Myocyte (in vitro differentiated cells): ENCODE results near the gene PARD6B. TPM values are rescaled to one million over a fixed set of nuclear protein-coding genes. Genes with fewer than 3 reads are reported as not detected.
"Not testable (repeated sequence)": the region's sequence is repeated elsewhere in the genome, so short reads cannot be mapped to it uniquely, and the experiment has no call there.

ENCODE experiments used
- DNase-seq: peaks from one replicate; pipeline ENCODE4 v3.0.0-alpha.2; 2012; ENCODE audit warnings: low read depth
- total RNA-seq: library from RNA; depleted of rRNA; stranded (reverse); fragments of >200 nt; gene quantifications from 2 replicates; pipeline ENCODE4 v1.2.3, GENCODE V29; 2014

Gene PARD6B
- total RNA-seq, 1 donor from 2014 or later, result 0.19 TPM

- DNase-seq, result no peak
These were observed 65.8 kb downstream of the PARD6B start for GRCh38 chr20:50797142-50797541.

DNA sequence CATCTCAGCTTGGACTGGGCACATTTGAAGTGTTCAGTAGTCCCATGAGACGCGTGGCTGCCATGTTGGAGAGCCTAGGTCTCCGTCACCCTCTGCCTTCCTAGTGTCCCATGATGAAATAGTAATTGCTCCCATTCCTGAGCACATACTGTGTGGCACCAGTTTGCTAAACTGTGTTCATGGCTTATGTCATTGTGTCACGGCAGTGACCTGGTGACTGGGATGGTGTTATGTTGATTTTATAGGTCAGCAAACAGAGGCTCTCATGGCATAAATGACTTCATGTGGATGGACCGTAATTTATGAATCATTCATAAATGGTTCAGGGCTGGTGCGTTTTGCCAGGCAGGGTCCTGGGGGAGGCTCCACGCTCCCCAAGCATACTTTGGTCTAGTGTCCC lies 67.3 kb downstream of the PARD6B start:
- no peak for DNase-seq

DNA sequence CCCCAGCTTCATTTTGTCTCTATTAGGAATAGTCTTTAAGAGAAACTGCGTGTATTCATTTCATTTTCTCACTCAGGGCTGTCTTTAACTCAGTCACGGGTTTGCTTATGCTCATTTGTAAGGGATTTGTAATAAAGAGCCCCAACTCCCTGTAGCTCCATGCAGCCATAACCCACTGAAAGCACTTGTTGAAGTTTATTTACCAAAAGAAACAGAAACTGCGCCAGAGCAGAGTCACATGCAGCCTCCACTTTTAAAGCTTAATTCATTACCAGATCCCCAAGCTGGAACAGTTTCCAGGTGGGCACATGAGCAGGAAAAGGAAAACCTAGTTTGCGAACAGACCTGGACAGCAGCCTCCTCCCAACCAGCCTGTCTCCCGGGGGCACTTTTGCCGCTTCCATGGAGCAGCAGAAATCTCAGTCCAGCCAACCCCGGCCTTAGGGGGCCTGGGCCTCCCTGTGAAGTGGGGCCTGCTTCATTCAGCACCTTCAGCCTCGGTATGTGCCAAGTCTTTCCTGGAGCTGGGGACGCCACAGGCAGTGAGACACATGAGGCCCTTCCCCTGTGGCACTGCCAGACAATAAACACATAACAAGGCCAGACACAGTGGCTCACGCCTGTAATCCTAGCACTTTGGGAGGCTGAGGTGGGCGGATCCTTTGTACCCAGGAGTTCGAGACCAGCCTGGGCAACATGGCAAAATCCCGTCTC lies 68.0 kb downstream of the PARD6B start:
- no peak for DNase-seq

GRCh38 chr20:50799890-50800550 lies 68.6 kb downstream of the PARD6B start:
- DNase-seq, result no peak

DNA sequence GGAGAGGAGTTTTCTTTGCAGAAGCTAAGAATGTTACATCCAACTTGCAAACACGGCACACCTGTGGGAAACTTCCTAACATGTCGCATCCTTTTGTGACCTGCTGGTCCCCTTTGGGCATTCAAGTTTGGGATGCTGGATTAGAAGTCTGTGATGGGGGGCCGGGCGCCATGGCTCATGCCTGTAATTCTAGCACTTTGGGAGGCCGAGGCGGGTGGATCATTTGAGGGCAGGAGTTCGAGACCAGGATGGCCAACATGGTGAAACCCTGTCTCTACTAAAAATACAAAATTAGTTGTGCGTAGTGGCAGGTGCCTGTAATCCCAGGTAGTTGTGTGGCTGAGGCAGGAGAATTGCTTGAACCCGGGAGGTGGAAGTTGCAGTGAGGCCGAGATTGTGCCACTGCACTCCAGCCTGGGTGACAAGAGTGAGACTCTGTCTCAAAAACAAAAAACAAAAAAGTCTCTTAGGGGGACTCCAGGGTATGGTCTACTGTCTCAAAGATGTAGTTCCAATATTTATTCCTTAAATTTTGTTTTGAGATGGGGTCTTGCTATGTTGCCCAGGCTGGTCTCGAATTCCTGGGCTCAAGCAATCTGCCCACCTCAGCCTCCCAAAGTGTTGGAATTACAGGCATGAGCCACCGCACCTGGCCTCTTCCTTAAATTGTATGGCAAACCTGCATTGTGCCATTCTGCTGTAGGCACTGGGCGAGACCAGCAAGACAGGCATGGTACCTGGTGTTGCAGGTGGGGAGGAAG lies 69.8 kb downstream of the PARD6B start:
- DNase-seq, result not testable (repeated sequence)

DNA sequence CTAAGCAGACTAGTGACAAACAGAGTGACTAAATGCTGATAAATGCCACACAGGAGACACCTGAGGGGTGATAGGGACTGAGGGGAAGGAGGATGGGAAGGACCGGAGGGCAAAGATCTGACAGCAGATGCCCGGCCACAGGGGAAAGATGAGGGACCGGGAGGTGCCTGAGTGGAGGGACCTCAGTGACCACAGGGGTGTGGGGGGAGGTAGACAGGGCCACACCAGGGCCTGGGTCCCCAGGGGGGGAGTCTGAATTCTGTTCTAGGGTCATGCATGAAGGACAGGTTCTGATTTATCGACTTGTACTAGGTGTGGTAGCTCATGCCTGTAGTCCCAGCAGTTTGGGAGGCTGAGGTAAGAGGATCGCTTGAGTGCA lies 70.4 kb downstream of the PARD6B start:
- no peak for DNase-seq

DNA sequence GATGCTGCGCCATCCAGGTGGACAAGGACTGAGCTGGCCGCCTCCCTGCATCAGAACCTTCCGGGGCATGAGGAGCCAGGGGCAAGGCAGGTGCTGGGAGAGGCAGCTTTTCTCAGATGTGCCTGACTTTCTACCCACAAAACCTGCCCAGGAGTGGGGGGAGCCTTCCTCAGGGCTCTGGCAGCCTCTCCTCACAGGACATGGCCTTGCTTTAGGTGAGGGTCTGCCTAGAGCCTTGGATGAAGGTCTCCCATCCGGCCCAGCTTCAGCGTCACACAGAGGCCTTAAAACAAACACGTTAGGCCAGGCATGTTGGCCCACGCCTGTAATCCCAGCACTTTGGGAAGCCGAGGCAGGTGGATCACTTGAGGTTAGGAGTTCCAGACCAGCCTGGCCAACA lies 70.9 kb downstream of the PARD6B start:
- DNase-seq, result no peak

- no peak for DNase-seq
These were observed 73.3 kb downstream of the PARD6B start for GRCh38 chr20:50804437-50805348.

GRCh38 chr20:50805349-50805684 lies 73.9 kb downstream of the PARD6B start:
- no peak for DNase-seq

DNA sequence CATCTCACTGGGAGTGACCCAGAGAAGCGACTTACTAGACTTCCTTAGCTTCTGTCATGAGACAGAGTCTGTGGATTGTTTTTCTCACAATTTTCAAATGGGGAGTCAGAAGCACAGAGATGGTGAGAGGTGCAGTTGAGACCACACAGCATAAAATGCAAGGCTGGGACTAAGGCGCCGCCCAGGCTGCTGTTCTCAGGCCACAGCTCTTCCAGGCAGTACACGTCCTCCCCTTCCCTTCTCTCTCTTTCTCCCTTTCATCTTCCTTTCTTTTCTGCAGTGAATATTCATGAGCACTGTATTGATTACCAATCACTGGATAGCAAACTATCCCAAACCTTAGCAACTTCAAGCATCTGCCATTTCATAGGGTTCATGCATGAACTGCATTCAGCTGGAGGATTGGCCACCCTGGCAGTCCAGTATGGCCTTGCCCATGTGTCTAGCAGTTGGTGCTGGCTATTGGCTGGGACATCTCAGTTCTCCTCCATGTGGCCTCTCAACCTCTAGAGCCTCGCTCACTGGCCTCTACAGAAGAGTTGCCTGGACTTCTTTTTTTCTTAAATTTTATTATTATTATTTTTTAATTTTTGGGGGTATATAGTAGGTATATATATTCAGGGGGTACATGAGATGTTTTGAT lies 74.9 kb downstream of the PARD6B start:
- DNase-seq, result no peak

Other genes starting within 250 kb of the PARD6B start
- gene PTPN1, start 221.2 kb upstream of the PARD6B start, total RNA-seq, result 32.4 and 35.4 TPM in 2 replicates
- 0.16 and 0.47 TPM in 2 replicates for gene RIPOR3, start 40.0 kb upstream of the PARD6B start, total RNA-seq
- gene BCAS4, start 63.5 kb downstream of the PARD6B start, total RNA-seq, result 4.1 and 5.6 TPM in 2 replicates
- gene ADNP, start 199.9 kb downstream of the PARD6B start, total RNA-seq, result 17.5 and 22.5 TPM in 2 replicates
- 64.1 and 80.0 TPM in 2 replicates for gene DPM1, start 227.0 kb downstream of the PARD6B start, total RNA-seq
- 7.9 and 8.3 TPM in 2 replicates for gene MOCS3, start 227.2 kb downstream of the PARD6B start, total RNA-seq